ENCODE data around the gene CLRN3.
A peak's percentile ranks its signal among the peaks of the same experiment; 100 is the strongest.

Gene CLRN3

GRCh38 chr10:127872011-127872761, 20.6 kb downstream of the CLRN3 start:
- DNase-seq = no peak

- no peak for DNase-seq
Measured at GRCh38 chr10:127871631-127872010, 21.1 kb downstream of the CLRN3 start.

DNA sequence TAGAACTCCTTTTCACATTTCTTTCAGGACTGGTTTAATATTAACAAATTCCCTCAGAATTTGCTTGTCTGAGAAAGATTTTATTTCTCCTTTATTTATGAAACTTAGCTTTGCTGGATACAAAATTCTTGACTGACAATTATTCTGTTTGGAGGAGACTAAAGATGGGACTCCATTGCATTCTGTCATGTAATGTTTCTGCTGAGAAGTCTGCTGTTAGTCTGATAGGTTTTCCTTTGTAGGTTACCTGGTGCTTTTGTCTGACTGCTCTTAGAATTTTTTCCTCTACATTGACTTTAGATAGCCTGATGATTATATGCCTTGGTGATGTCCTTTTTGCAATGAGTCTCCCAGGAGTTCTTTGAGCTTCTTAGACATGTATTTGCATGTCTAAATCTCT, 23.4 kb downstream of the CLRN3 start:
- DNase-seq = no peak

DNA sequence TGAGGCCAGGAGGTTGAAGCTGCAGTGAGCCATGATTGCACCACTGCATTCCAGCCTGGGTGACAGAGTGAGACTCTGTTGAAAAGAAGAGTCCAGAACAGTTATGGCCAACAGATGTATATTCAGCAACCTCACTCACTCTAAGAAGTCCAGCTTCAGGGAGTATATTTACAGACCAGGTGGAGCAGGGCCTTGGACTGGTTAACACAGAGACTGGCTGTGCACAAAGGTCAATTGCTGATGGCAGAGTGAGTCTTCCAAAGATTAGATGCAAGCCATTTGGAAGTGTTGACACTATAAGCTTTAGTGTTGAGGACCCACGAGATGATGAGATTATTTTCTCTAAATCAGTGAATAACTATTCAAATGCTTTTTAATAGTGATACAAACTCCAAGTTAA, 24.9 kb downstream of the CLRN3 start:
- no peak for DNase-seq

DNA sequence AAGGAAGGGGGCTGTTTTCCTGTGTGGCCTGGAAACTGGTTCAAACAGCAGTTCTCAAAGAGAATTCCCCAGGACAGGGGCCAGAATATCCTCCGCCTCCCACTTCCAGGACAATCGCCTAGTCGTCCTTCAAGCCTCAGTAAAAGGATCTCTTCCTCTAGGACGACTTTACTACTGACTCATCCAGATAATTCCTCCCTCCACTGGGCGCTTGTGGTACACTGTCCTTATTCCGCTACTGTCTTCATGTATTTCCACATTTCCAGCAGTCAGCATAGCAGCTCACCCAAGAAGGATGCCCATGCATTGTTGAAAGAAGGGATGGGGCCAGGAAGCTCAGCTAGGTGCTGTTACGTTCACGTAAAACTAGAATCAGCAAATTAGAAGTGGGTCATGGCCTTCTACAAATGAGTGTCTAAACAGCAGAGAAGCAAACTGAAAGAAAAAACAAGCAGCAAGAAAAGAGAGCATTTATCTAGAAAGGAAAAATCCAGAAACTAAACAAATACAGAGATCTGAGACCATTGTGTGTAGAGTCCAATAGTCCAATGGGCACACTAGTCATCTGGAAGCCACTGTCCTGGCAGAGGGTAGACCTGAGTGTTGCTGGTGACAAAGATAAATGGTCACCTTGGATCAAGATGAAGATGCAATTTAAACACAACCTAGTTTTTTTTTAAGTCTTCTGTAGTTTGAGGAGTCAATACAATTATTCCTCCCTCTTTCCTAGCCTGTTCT, 26.3 kb downstream of the CLRN3 start:
- DNase-seq = no peak

DNA sequence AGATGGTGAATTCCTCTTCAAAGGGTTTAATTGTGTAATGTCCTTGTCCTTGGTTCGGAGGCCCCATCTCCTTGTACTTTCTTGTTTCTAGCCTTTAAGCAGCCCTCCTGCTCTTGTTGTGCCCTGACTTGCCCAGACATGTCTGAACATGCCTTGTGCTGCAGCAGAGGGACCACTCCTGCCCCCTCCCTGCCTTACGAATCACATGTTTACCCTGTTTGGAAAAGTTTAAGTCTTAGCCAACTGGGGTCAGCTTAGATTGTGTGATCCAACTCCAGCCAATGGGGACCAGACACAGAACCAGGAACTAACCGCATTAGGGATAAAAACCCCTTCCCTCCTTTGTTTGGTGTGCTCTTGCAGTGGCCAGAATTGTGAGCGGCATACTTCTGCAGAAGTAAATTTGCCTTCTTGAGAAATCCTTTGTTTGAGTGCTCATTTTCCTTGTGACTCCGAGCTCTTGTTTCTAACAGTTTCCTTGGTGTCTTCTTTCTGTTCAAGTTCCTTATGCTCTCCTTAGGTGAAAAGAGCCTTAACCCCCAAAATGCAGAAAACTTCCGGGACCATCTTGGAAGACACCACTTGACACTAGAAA, 29.4 kb downstream of the CLRN3 start:
- DNase-seq = no peak

DNA sequence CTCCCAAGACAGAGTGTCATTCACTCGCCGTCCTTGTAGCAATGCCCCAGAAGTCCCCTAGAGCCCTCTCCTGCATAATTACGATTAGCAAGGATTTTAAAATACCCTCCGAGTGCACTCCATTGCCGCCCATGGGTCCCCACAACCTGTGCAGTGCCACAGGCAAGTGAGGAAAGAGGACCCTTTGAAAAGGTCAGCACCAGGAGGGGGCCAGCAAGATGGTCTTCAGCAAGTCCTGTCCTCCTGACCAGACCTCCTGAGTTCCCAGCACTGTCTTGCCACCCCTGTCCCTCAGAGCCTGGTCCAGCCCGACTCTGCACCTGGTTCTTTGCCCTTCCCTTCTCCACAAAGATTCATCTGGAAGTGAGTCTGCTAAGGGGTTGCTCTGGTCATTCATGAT, 32.1 kb downstream of the CLRN3 start:
- no peak for DNase-seq

DNA sequence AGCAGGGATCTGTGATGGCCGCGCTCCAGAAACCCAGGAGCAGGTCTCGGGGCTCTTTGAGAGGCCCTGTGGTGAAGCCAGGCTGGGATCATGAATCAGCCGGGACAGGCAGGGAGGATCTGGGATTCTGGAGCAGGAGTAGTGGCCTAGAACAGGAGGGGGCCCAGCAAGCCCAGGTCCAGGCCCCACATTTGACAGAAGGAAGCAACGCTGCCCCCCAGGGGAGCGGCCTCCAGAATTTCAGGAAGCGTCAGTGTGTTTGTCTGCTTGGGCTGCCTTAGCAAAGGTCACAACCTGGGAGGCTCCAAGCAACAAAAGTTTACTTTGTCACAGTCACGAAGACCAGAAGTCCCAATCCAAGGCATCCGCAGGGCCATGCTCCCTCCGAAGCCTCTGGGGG, 36.8 kb downstream of the CLRN3 start:
- no peak for DNase-seq

DNA sequence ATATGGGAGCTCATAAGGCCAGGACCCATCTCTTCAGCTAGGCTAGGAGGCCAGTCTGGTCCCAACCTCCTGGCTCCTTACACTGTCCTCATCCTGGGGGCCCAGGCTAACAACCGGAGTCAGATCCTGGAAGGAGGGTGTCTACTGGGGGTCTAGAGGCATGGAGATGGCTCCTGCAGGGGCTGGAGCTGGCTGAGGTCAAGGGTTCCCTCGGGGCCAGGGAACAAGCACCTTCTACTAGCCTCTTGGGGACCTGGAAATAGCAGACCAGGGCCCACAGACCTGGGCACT, 37.2 kb downstream of the CLRN3 start:
- no peak for DNase-seq

- DNase-seq = no peak
Measured at GRCh38 chr10:127854769-127855590, 37.8 kb downstream of the CLRN3 start.

DNA sequence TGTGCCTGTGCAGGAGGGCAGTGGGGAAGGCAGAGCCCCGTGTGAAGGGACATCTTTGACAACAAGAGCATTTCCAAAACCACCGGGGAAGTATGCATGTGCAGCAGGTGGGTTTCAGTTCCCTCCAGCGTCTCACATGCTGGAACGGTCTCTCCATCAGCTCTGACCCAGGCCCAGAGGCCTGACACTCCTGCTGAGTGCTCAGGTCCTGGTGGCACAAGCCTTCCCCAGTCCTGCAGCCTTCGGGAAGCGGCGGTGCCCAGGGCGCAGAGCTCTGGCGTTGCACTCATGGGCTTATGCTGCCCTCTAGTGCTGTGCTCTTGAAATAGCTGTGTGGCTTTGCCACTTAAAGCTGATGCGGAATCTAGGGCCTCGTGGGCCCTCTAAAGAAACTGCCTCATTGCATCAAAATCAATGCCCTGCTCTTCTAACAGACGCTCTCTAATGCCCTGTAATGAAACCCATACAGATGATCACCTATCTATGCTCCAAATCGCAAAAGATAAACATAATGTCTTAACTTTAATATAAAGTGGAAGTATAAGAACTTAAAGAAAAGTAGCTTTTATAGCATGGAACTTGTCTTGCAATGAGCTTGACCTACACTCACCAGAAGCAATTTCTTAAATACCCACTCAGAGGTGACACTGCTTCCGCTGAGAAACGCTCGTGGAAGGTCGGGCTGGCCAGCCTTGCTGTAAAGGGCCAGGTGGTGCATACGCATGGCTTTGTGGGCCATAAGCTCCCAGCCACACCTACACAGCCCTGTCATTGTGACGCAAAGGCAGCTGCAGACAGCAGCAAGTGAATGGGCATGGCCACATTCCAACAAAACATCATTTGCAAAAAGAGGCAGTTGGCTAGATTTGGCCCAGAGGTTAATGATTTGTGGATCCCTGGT, 38.6 kb downstream of the CLRN3 start:
- peak; percentile 4 for DNase-seq

DNA sequence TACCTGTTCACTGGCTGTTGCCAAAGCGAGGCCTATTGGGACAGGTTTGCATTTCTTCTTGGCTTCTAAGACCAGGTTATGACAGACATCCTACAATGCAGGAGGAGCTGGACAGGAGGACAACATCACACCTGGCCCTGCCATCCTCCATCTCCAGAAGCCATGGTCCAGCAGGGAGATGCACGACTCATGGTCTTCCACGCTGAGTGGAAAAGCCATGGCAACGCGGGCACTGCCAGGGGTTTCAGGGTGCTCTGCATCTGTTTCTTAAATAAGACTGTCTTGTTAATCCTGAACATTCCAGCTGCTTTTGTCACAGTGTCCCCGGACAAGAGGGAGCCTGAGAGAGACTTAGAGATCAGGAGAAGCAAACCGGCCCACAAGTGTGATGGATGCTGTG, 40.3 kb downstream of the CLRN3 start:
- DNase-seq = no peak

DNA sequence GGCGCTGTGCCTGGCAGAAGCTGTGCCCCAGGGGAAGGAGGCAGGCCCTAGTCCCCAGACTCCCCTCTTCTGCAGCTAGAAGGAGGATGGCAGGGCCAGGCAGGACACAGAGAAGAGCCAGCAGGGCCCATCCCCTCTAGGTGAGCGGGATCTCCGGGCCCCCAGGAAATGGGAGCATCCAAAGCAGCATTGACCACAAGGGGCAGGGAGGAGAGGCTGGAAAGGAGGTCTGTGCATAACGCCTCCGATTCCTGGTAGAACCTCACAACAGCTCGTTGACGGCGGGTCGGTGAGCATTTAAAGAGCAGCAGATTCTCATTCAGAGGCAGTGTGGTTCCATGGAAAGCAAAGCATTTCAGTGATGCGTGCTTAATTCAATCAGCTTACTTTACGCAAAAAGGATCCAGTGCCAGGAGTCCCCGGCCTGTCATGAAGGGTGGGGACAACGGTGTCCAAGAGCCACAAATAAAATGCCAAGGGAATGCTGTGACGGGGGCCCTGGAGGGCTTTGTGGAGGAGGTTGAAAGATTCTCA, 41.0 kb downstream of the CLRN3 start:
- no peak for DNase-seq

- DNase-seq = no peak
Measured at GRCh38 chr10:127850944-127851343, 41.8 kb downstream of the CLRN3 start.

GRCh38 chr10:127849921-127850320, 42.8 kb downstream of the CLRN3 start:
- no peak for DNase-seq

- no peak for DNase-seq
Measured at GRCh38 chr10:127849224-127849623, 43.5 kb downstream of the CLRN3 start.

DNA sequence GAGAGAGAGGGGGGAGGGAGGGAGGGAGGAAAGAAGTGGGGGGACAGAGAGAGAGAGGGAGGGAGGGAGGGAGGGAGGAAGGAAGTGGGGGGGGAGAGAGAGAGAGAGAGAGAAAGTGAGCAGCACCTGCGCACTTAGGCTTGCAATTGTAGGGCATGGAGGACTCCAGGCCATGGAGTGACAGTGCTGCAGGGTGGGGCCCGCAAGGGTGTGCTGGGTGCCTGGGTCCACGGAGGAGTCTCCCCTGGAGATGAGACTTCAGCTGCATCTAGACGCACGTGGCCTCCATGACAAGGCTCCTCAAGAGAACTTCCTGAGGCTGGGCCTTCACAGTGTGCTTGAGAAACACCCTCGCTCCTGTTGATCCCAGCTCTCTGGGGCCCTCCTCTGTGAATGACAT, 44.5 kb downstream of the CLRN3 start:
- no peak for DNase-seq

DNA sequence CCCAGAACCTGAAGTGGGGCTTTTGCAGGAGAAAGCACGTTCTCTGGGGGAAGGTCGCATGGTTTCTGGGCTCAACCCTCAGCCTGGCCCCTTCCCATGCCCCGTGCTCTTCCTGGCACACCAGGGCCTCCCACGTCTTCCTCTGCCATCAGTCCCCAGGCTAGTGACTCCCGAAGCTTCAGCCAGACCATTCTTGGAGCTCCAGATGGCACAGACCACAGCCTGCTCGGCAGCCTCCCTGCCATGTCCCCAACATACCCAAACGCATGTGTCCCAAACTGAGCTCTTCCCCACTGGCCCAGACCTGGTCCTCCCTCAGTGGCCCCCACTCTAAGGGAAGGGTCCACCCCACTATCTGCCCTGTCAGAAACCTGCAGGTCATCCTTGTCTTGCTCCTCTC, 47.0 kb downstream of the CLRN3 start:
- DNase-seq = no peak

DNA sequence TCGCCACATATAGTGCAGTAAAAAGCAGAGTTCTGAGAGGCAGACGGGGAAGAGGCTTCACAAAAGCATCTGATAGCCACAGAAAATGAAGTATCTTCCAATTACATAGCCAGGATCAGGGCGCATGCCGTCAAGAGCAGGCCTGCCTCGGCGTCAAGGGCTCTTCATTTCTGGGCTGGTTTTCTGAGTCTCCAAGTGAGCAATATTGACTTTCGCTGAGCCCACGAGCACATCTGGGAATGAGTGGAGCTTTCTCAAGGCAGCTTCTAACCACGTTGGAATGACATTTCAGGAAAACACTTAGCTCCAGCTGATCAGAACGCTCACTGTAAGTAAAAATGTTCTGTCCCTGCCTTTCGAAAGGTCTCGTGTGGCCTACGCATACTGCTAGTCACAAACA, 51.9 kb downstream of the CLRN3 start:
- DNase-seq = peak; percentile 0

- no peak for DNase-seq
Measured at GRCh38 chr10:127836966-127837365, 55.8 kb downstream of the CLRN3 start.

DNA sequence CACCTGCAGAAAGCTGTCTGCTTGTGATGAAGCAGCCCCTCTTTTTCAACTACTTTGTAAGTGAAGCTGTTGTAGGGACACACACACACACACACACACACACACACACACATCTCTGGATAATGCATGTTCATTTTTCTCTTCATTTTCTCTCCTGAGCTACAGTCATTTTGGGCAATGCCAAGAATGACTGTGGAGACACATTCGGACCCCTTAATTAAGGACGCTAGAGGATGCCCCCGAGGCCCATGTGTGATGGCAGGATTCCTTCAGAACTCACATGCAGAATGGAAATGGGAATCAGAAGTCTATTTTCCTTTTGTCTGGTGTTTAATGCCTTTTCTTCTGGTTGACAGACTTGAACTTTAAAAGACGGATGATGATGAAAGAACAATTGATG, 56.6 kb downstream of the CLRN3 start:
- no peak for DNase-seq

GRCh38 chr10:127834791-127835190, 58.0 kb downstream of the CLRN3 start:
- DNase-seq = no peak
